ENCODE results near the gene NLGN4X.

Gene NLGN4X

GRCh38 chrX:5857232-5857631 is 371.4 kb downstream of the NLGN4X start:
- H3K4me1 Mint-ChIP-seq: no peaks in the 10 kb centered on the region
- no peak for TF ChIP-seq CTCF (IDR thresholded peaks at IDR 0.05)
- H3K27ac Mint-ChIP-seq: no peak overlapping the region
- no peak overlapping the region for H3K4me3 Mint-ChIP-seq
- DNase-seq: no peak
- no peaks in the 10 kb centered on the region for H3K9me3 Mint-ChIP-seq
- peaks cover 3% of the 10 kb centered on the region for H3K27me3 Mint-ChIP-seq (ENCODE audit: low read depth, poor library complexity)
- H3K36me3 Mint-ChIP-seq (ENCODE audit: low read depth): no peaks in the 10 kb centered on the region

GRCh38 chrX:5852941-5853340 is 375.7 kb downstream of the NLGN4X start:
- no peak overlapping the region for H3K27ac Mint-ChIP-seq
- no peaks in the 10 kb centered on the region for H3K4me1 Mint-ChIP-seq
- peaks cover 5% of the 10 kb centered on the region for H3K27me3 Mint-ChIP-seq (ENCODE audit: low read depth, poor library complexity)
- H3K9me3 Mint-ChIP-seq: no peaks in the 10 kb centered on the region
- no peak for TF ChIP-seq CTCF (IDR thresholded peaks at IDR 0.05)
- H3K4me3 Mint-ChIP-seq: no peak overlapping the region
- DNase-seq: no peak
- no peaks in the 10 kb centered on the region for H3K36me3 Mint-ChIP-seq (ENCODE audit: low read depth)

- no peak for DNase-seq
- Mint-ChIP-seq H3K4me1 (no peaks in the 10 kb centered on the region), H3K36me3 (ENCODE audit: low read depth) (no peaks in the 10 kb centered on the region), H3K27me3 (ENCODE audit: low read depth, poor library complexity) (peaks cover 10% of the 10 kb centered on the region), H3K27ac (no peak overlapping the region), H3K4me3 (no peak overlapping the region), H3K9me3 (no peaks in the 10 kb centered on the region)
- TF ChIP-seq CTCF (IDR thresholded peaks at IDR 0.05): no peak
These were observed 386.1 kb downstream of the NLGN4X start for GRCh38 chrX:5842601-5843000.

All from nephron progenitor cell (in vitro differentiated cells).